Mammary epithelial cell (primary cell): ENCODE data around the gene MAPT.

Source experiments
- CTCF ChIP-seq, 2 donors: IDR thresholded peaks in 1 of 2; conservative IDR thresholded peaks in 1 of 2; 2 replicates each; pipeline ENCODE4 v1.5.1; 2011 to 2012; ENCODE audit warnings: inconsistent platforms in 2 of 2, low read length in 2 of 2, mild to moderate bottlenecking in 2 of 2, control low read depth in 1 of 2, low read depth in 1 of 2; ENCODE audit not compliant: insufficient read depth in 1 of 2; ENCODE audit errors: extremely low read depth in 1 of 2
- EZH2 ChIP-seq: IDR thresholded peaks from 2 replicates; pipeline ENCODE4 v1.6.1; 2012; ENCODE audit warnings: low read length, inconsistent platforms, borderline replicate concordance

GRCh38 chr17:45914047-45914717 is 19.8 kb downstream of the MAPT start:
- TF ChIP-seq CTCF (conservative IDR thresholded peaks at IDR 0.05 in 1 of 2, IDR thresholded peaks at IDR 0.05 in 1 of 2; ENCODE audit: extremely low read depth in 1 of 2, insufficient read depth in 1 of 2, low read depth in 1 of 2, low read length in 2 of 2) (no peak), EZH2 (no peak)
